Type B pancreatic cell (in vitro differentiated cells): ENCODE measurements around the gene HTR5A. TPM values are rescaled to one million over a fixed set of nuclear protein-coding genes. Genes with fewer than 3 reads are reported as not detected.

ENCODE experiments used
- DNase-seq: peaks from one replicate; pipeline ENCODE4 v3.0.0; 2021; ENCODE audit warnings: mixed read lengths; ENCODE audit not compliant: unreplicated experiment; ENCODE audit errors: extremely low spot score
- H3K27ac Mint-ChIP-seq: 2 replicates; pipeline ENCODE4 v1.8.0; 2021; ENCODE audit warnings: mild to moderate bottlenecking, mixed read lengths
- H3K27me3 Mint-ChIP-seq: 2 replicates; pipeline ENCODE4 v1.8.0; 2021; ENCODE audit warnings: mixed read lengths
- H3K36me3 Mint-ChIP-seq: 2 replicates; pipeline ENCODE4 v1.8.0; 2021; ENCODE audit warnings: mixed read lengths
- H3K4me1 Mint-ChIP-seq: one replicate; pipeline ENCODE4 v1.8.0; 2021; ENCODE audit warnings: mixed read lengths; ENCODE audit not compliant: unreplicated experiment
- H3K4me3 Mint-ChIP-seq: 2 replicates; pipeline ENCODE4 v1.8.0; 2021; ENCODE audit warnings: mild to moderate bottlenecking, mixed read lengths
- H3K9me3 Mint-ChIP-seq: 2 replicates; pipeline ENCODE4 v1.8.0; 2021; ENCODE audit warnings: mixed read lengths
- total RNA-seq: library from RNA; stranded (reverse); gene quantifications from 2 replicates; pipeline ENCODE4 v1.2.1, GENCODE V29; 2021; ENCODE audit warnings: low replicate concordance
- TF ChIP-seq, protein P1 (sequence below): fragments of 200-600 bp; sonication (generic); conservative IDR thresholded peaks from 2 replicates; pipeline ENCODE4 v1.5.0; 2021; ENCODE audit warnings: antibody characterized with exemption, mild to moderate bottlenecking

The HTR5A gene
- total RNA-seq, 1 donor from 2014 or later = not detected

DNA sequence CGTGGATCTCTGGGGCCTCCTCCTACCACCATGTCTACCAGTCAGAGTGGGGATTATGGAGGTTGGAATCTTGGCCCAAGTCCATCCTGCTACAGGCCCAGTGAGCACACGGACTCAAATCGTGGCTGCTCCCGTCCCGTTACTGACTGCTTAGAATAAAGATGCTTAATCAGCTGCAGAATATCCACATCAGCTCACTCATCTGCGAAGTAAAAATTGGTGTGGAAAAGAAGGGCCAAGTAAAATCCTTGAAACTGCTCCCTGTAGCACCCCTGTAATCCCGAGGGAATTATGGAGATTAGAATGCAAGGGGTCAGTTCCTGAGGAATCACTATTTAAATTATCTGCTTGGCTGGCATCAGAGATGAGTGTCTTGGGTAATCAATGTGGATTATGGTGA lies 13.0 kb upstream of the HTR5A start:
- peaks cover 30% of the 10 kb centered on the region for H3K27me3 Mint-ChIP-seq
- no peak overlapping the region for H3K4me3 Mint-ChIP-seq
- TF ChIP-seq, protein P1, sequence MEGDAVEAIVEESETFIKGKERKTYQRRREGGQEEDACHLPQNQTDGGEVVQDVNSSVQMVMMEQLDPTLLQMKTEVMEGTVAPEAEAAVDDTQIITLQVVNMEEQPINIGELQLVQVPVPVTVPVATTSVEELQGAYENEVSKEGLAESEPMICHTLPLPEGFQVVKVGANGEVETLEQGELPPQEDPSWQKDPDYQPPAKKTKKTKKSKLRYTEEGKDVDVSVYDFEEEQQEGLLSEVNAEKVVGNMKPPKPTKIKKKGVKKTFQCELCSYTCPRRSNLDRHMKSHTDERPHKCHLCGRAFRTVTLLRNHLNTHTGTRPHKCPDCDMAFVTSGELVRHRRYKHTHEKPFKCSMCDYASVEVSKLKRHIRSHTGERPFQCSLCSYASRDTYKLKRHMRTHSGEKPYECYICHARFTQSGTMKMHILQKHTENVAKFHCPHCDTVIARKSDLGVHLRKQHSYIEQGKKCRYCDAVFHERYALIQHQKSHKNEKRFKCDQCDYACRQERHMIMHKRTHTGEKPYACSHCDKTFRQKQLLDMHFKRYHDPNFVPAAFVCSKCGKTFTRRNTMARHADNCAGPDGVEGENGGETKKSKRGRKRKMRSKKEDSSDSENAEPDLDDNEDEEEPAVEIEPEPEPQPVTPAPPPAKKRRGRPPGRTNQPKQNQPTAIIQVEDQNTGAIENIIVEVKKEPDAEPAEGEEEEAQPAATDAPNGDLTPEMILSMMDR = no peak

DNA sequence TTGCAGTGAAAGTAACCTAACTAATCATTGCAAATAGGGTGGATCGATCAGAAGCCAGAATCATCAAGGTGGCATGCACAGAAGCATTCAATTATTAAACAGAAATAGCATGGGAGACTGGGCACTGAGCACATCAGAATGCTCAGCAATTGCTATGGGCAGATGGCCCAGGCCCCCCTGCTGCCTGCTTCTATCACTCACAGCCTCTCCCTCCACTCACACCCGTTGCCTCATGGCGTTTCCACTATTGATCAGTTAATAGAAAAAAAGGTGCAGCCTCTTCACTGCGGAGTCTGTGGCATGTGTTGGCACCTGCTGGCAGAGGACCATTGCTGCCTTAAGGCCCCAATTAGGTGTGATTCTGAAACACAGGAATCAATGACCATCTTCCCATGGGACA lies 11.2 kb upstream of the HTR5A start:
- Mint-ChIP-seq H3K36me3 (no peaks in the 10 kb centered on the region), H3K4me3 (no peak overlapping the region), H3K27ac (no peak overlapping the region), H3K4me1 (no peaks in the 10 kb centered on the region), H3K9me3 (no peaks in the 10 kb centered on the region), H3K27me3 (peaks cover 28% of the 10 kb centered on the region)
- TF ChIP-seq, protein P1 = no peak
- no peak for DNase-seq

More for the DNA sequence above, 13.0 kb upstream of the HTR5A start:
- no peaks in the 10 kb centered on the region for H3K9me3 Mint-ChIP-seq
- H3K27ac Mint-ChIP-seq = no peak overlapping the region
- no peaks in the 10 kb centered on the region for H3K36me3 Mint-ChIP-seq
- no peaks in the 10 kb centered on the region for H3K4me1 Mint-ChIP-seq
- no peak for DNase-seq

DNA sequence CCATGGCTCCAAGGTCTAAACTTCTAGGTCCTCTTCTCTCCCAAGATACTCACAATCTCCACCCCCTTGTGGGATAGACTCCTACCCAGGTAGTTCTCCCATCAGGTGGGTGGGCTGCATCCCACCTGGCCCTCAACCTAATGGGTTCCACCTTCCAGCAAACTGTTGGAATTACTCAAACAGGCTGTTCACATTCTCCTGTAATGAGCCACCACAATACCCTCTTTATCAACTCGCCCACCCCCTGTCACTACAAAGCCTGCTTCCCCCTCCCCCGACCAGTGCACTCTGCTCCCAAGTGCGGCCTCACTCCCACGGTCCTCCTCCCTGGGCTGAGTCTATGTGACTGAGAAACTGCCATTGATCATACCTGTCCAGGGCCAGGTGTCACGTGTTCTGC lies 10.4 kb upstream of the HTR5A start:
- TF ChIP-seq, protein P1 = no peak
- H3K9me3 Mint-ChIP-seq = no peaks in the 10 kb centered on the region
- no peak overlapping the region for H3K27ac Mint-ChIP-seq
- H3K27me3 Mint-ChIP-seq = peaks cover 32% of the 10 kb centered on the region
- H3K36me3 Mint-ChIP-seq = no peaks in the 10 kb centered on the region
- H3K4me3 Mint-ChIP-seq = no peak overlapping the region
- no peak for DNase-seq
- H3K4me1 Mint-ChIP-seq = no peaks in the 10 kb centered on the region

DNA sequence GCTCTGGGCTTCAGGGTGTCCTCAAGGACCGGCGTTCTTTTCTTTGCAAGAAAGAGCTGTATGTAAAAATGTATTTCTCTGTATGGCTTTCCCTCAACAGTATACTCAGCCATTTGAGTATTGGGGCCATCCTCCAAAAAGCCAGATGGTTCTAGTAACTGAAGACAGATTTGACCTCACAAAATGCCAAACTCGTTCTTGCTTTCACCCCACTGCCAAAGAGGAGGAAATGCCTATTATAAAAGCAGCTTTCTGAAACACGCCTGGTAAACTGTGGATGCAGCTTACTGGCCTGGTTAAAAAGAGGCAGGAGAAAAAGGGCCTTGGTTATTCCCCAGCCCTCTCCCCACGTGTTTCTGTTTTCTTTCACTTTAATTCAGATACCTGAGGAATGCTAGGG lies 7.7 kb upstream of the HTR5A start:
- Mint-ChIP-seq H3K9me3 (no peaks in the 10 kb centered on the region), H3K4me1 (no peaks in the 10 kb centered on the region), H3K27ac (no peak overlapping the region), H3K36me3 (no peaks in the 10 kb centered on the region), H3K4me3 (no peak overlapping the region), H3K27me3 (peaks cover 37% of the 10 kb centered on the region)
- TF ChIP-seq, protein P1 = no peak
- DNase-seq = no peak

DNA sequence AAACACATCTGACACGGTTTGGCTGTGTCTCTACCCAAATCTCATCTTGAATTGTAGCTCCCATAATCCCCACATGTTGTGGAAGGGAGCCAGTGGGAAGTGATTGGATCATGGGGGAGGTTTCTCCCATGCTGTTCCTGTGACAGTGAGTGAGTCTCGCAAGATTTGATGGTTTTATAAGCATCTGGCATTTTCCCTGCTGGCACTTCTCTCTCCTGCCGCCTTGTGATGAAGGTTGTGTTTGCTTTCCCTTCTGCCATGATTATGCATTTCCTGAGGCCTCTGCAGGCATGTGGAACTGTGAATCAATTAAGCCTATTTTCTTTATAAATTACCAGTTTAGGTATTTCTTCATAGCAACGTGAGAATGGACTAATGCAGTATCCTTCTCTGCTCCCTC lies 5.9 kb upstream of the HTR5A start:
- Mint-ChIP-seq H3K4me1 (no peaks in the 10 kb centered on the region), H3K27ac (no peak overlapping the region), H3K27me3 (peaks cover 37% of the 10 kb centered on the region), H3K9me3 (no peaks in the 10 kb centered on the region), H3K4me3 (no peak overlapping the region), H3K36me3 (no peaks in the 10 kb centered on the region)
- no peak for DNase-seq
- TF ChIP-seq, protein P1 = no peak

DNA sequence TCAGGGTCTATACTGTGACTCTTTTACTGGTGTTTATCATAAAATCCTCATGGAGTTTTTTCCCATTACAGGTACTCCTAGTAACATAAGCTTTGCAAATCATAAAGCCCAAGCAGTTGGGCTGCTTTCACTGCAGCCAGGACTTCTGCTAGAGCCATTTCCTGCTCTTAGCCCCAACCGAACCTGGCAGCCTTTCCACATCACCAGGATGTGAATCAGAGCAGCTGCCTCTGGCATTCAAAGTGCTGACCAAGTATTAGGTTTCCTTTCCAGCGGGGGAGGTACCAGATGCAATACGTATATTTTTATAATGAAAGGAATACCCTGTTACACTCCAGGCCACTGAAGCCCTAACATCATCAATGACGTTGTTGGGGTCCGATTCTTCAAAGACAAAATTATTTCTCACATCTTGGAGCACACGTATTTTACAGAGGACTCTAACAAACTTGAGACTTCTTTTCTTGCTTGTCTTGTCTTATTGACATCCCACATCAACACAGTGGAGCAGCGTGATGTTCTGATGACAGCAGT lies 3.6 kb upstream of the HTR5A start:
- Mint-ChIP-seq H3K27ac (no peak overlapping the region), H3K27me3 (peaks cover 35% of the 10 kb centered on the region), H3K4me1 (no peaks in the 10 kb centered on the region), H3K9me3 (no peaks in the 10 kb centered on the region), H3K36me3 (no peaks in the 10 kb centered on the region), H3K4me3 (no peak overlapping the region)
- TF ChIP-seq, protein P1 = no peak
- no peak for DNase-seq
